HG03060 (cell line): ENCODE results near the gene SUCLA2.

Experiments
- ATAC-seq: cut with Tn5 transposase; IDR thresholded peaks from one replicate; pipeline ENCODE4 v1.9.1; 2021; ENCODE audit warnings: low read depth, moderate number of reproducible peaks; ENCODE audit not compliant: unreplicated experiment

The SUCLA2 gene

DNA sequence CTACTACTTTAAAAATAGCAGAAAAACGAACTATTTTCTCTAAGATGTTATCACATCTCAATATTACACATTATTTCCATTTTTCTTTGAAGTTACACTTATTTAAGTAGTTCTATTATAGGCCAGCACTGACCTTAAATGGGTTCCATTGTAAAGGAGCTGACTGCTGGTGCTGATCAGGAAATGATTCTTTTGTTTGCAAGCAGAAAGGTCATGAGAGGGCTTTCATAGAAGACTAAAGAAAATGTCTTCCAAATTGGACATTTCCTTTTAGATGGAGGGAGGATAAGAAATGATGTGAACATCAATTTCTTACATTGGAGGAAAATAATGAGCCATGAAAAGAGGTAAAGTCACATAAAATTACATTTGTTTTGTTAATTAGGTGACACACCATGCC is 96.2 kb downstream of the SUCLA2 start:
- no peak for ATAC-seq

DNA sequence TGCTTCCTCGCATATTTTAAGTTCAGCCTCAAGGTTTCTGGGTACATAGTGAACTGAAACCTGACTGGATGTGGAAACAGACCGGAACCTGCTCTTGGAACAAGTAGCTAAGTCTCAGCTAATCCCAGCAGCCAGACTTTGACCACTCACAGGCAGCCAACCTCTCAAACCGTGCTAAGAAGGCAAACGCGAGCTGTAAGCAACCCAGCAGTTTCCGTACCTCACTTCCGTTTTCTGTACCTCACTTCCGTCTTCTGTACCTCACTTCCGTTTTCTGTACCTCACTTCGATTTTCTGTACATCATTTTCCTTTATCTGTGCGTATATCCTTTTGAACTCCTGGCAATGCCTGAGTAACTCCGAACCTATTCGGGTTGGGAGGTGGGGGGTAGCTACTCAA is 96.8 kb downstream of the SUCLA2 start:
- ATAC-seq, result no peak

DNA sequence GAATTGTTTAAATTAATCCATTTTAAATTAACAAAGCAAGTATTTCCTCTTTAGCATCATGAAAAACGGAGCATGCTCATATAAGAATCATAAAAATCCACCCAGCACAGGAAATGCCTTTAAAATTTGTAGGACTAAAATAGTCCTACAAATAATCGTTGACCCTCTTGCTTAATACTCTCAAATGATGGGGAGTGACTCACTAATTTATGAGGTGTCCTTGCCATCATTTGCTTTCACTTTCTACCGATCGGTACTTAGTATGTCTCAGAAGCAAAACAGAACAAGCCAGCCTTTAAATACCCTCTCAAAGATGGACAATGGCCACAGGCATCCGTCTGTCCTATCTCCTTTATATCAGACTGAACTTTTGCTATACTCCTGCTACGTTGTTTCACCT is 97.2 kb downstream of the SUCLA2 start:
- ATAC-seq, result no peak

DNA sequence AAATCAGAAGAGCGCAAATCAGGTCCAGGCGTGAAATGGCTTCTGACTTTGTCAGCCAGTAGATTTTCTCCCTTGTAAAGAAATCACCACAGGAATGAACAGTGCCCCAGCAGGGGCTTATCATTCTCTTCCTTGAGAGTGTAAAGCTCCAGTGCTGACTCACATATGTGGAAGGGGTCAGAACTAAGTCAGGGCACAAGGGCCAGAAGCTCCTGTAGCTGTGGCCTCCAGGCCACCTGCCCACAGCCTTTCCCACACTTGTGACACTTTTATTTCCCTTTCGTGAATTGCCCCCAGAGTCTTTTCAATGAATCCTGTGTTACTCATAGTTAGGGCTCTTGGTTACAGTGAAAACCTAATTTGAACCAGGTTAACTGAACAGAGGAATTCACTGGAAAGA is 99.6 kb downstream of the SUCLA2 start:
- ATAC-seq, result no peak

DNA sequence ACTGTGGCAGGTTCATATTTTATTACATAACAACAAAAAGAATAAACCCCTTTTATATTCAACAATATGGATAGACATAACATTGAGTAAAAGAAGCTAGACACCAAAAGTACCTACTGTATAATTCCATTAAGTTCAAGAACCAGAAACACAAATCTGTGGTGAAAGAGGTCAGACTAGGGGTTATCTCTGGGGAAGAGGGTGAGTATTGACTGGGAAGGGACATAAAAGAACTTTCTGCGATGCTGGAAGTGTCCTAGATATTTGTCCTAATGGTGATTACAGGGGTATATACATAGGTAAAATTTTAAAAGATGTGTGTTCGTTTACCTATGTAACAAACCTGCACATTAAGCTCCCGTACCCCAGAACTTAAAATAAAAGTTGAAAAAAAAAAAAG is 103.0 kb downstream of the SUCLA2 start:
- ATAC-seq, result no peak

DNA sequence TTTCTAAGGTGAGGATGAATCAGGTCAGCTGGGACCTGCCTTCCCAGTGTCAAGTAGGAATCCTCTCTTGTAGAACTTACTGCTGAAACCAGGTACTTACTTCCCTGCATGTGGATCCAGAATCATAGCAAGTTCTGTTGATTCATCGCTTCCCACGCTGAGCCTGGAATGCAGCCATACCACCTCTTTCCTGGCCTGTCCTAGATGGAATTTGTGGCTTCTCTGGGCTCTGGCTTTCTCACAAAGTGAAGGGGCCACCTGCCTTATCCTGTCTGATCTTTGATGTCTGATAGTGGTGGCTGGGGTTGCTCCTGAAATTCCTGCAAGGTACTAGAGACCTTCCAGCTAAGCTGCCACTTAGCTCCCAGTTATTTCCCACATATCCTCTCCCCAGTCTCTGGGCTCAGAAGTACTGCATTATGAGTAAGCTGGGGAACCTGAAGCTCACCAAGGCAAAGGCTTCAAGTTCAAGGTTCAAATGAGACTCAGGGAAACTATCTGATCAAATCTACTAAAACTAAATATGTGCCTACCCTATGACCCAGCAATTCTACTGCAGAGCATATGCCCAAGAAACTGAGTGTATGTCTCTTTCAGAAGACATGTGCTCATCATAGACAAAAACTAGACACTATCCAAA is 103.5 kb downstream of the SUCLA2 start:
- ATAC-seq, result no peak

DNA sequence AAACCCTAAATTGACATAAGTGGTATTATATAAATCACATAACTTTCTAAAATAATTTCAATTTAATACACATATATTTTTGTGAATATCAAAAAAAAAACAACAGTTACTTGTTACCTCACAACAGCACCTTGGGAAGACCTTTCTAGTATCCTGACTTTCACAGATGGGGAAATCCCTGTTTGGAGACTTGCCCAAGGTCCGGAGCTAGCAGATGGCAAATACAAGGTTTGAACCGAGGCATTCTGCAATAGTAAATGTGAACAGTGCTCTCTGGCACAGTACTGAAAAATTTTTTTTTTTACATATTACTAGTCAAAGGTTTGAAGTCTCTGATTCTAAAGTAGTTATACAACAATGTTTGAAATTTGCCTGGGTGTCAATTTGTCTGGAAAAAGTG is 104.5 kb downstream of the SUCLA2 start:
- no peak for ATAC-seq

DNA sequence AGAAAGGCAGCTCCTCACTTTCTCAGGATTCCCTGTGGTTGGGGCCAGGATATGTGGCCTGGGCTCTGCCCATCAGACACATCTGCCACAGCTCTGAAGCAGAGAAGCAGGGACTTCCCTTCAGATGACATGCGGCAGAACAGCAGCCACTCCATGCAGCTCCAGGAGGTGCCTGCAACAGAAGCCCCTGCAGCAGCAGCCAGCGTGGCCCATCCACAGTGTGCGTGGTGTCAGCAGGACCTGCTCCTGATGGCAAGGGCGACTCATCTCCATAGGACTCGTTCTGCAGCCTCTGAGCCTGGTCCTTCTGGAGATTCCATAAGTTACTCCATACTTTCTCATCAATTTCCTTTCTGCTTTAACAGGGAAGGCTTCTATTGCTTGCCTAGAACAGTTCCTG is 105.0 kb downstream of the SUCLA2 start:
- no peak for ATAC-seq

DNA sequence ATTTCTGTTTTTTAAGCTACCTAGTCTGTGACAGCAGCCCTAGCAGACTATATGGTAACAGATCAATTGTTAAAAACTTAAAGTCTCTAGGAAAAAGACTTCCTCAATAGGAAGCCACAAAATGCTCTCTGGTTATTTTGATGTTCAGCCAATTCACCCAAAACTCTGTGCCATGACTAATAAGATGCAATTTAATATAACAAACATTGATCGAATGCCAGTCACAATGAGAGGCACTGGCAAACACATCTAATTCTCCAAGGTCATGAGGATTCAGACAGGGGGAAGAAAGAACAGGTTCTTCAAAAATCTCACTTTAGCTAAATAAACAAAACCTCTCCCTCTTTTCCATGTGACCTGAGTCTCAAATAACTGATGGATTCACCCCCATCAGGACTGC is 107.5 kb downstream of the SUCLA2 start:
- no peak for ATAC-seq
